GM21825 (cell line): Measurements from ENCODE around the gene CLCN5.

ENCODE experiments used
- ATAC-seq: cut with Tn5 transposase; IDR thresholded peaks from one replicate; pipeline ENCODE4 v1.9.1; 2021; ENCODE audit warnings: mild to moderate bottlenecking, moderate library complexity; ENCODE audit not compliant: unreplicated experiment

Gene CLCN5

DNA sequence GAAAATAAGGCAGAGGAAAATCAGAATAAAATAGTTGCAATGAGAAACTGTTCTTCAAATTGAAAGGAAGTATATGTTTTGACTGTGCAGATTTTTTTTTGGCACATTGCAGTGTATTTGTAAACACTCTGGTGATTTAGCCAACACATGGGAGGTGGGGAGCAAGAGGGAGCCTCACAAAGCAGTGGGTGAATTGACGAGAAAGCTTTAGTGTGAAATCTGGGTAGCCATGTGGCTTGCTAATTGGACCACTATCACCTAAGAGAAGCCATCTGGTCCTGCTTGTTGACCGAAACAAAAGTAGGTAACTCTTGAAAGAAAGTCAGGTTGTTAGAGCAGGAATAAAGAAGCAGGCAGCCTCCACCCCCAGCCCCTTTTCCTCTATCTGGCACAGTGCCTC, 10.4 kb downstream of the CLCN5 start:
- ATAC-seq = no peak

DNA sequence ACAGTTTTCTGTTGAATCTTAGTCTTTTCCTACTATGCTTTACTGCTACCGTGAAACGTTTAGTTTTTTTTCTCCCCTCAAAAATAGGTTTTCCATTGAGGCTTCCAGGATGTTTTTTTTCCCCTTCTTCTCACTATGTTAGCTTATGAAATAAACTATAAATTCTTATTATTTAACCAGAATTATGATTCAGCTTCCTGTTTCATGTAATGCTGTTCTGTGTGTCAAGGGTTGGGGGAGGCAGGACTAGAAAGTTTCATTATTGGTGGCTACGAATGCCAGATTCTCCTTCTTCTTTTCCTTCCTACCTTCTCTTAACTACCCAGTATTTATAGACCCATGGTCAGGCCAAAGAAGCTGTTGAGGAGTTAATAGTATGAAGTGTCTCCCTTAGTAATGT, 11.8 kb downstream of the CLCN5 start:
- ATAC-seq = no peak

DNA sequence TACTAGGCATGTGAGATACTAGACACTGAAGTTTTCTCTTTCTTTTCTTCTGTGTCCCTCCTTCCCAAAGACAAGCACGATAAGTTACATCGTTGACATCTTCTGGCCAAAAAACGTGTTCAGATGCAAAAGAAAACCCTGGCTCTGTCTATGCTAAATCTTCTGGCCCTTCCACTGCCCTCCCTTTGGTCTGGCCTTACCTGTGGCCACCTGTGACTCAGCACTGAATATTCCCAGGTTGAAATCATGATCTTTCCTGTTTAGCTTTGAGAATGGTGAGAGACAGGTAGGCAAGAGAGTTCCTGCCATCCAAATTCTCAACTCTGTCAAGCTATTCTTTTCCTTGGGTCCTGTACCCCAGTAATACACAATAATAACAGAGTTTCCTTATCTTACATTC, 12.3 kb downstream of the CLCN5 start:
- no peak for ATAC-seq

DNA sequence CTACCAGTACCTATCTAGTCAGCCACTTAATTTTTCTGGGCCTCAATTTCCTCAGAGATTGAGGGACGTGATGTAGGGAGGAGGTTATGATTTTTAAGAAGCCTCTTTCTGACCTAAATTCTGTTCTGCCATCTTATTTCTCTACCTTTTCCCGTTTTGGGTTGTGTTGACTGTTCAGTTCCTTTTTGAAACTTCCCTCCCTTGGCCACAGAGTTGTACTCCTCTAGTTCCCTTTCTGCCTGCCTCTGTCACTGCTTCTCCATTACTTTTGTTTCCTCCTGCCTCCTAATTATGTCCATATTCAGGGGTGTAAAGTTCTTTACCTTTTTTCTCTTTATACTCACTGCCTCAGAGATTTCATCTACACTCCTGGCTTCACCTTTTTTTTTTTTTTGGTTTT, 25.4 kb downstream of the CLCN5 start:
- no peak for ATAC-seq

DNA sequence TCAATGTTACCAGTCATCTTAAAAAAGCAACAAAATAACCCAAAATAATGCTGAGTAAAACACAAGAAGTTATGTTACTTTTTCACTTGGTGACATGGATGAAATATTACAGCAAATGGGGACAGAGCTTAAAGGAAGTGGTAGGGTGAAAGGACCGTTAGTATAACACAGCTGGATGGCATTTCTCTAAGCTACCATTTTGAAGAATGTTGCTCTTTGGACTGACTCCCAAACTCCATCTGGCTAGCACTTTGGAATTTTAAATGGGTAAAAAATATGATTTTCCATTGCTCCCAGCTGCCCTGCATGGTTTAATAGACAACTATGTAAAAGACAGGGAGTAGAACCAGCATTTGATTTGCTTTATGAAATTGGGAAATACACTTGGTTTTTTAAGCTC, 27.6 kb downstream of the CLCN5 start:
- no peak for ATAC-seq

DNA sequence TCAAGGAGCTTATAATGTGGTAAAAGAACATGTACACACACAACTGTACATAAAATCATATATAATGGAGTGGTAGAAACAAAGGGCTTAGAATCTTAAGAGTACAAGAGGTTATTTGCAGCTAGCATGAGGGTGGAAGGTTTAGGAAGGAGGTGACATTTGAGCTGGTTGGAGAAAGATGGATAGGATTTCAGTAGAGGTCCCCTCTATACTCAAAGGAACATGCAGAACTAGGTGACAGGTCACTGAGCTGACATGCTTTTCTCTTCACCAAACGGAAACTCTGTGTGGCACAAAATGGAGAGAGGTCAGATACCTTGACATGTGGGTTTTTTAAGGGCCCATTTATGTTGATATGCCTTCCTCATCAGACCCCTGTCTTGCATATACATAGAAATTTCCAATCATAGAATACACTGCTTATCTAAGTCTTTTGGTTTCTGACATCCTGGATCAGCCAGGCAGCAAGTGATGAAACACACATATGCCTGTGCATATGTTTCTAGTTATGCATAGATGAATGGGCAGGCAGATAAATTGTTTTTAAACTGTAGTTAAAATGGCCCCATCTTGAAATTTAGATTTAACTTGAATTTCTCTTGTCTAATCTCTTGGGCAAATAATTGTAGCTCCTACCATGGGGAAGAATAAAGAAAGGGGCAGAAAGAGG, 29.3 kb downstream of the CLCN5 start:
- ATAC-seq = no peak

DNA sequence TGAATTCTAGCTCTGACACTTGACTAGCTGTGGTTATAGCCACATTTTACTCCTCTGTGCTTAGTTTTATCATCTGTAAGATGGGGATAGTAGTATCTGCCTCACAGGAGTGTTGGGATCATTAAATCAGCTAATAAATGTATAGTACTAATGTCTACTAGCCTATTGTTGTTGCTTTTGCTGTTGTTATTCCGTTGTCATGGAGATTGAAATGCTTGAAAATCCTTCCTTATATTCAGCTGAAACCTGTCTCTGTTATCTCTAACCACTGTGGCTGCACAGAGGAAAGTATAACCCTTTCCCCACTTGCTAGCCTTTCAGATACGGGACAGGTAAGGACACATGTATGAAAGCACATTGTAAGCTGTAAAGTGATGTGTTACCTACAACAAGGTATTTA, 33.9 kb downstream of the CLCN5 start:
- ATAC-seq = no peak

DNA sequence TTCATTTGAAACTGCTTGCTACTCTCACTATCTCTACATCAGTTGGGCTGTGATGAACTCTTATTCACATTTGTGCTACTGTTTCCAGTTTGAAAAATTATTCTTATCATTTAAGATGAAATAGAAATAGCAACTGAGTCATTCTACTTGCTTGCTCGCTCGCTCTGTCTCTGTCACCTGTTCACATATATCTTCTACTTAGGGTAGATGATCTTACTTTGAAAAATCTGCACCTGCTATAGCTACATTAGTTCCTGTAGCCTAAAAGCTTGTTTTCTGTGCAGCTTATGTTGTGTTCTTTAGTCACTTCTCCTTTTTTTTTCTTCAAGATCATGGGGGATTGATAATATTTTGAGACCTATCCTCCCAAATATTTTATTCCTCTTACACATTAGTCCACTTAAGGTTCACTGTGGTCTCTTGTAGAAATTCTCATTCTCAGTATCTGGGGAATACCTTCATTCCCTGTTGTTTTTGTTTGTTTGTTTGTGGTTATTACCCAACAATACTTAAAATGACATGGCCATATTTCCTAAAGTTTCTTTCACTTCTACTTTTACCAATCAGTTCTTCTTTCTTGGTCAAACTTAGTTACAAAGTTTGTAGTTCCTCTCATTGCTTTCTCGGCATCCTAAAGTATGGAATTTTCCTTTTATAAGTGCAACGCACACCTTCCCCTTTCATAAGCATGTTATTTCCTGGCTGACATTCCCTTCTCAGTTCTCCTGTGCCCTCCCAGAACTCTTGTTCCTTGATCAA, 36.5 kb downstream of the CLCN5 start:
- ATAC-seq = no peak

DNA sequence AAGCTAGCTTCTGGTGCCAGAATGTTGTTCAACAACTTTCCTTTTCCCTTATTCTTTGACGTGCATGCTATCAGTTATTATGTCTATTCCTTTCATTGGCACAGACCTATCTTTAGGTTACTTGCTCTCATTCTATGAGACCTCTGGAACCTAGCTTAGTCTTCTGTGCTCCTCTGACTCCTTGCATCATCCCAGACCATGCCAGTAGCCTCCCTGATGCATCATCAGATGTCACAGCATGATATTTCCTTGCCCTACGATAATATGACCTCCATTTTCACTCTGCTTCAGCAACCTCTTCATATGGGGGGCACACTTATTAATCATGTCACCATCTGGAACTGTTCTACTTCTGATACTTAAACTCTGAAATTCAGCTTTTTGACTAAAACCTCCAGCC, 37.2 kb downstream of the CLCN5 start:
- no peak for ATAC-seq

DNA sequence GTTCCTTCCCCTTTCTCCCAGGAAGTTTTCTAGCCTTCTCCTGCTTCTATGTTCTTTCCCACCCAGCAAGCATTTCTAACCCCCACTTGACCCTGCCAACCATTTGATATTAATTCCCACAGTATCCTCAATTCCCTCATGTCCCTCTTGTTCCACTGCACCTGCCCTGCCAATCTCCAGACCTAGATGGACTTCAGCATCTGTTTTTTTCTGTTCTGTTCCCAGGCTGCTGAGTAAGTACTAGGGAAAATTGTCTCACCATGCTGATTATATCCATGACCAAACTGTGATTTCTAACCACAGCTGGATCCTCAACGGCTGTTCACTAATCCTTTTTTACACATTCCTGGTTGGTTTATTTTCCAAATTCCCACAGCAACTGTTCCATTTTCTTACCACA, 37.7 kb downstream of the CLCN5 start:
- ATAC-seq = no peak

DNA sequence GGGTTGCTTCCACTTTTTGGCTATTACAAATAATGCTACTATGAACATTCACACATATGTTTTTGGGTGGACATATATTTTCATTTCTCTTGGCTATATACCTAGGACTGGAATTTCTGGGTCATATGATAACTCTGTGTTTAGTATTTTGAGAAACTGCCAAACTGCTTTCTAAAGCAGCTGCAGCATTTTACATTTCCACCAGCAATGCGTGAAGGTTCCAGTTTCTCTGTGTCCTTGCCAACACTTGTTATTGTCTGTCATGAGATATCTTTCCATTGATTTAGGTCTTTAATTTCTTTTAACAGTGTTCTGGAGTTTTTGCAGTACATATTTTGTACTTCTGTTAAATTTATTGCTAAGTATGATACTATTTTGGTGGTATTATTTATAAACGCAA, 48.3 kb downstream of the CLCN5 start:
- no peak for ATAC-seq

DNA sequence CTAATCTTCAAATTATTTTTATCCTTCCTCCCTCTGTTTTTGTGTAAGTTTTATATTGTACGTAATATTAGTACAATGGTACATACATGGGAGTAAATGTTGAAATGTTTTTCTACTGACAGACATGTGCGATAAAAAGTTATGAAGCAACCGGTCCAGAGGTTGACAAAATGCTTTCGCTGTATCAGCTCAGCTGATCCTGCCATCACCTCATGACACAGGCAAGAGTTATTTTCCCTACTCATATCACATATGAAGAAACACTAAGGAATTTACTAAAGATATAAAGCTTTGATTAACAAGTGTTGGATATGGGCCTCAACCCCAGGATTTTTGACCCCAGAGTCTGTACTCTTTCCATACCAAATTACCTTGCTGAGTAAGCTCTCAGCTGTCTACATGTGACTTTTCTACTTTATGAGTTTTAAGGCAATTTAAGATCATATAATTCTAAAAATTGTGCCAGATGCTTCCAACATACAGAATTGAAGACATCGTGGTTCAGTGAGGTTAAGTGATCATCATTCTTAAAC, 50.0 kb downstream of the CLCN5 start:
- ATAC-seq = no peak

DNA sequence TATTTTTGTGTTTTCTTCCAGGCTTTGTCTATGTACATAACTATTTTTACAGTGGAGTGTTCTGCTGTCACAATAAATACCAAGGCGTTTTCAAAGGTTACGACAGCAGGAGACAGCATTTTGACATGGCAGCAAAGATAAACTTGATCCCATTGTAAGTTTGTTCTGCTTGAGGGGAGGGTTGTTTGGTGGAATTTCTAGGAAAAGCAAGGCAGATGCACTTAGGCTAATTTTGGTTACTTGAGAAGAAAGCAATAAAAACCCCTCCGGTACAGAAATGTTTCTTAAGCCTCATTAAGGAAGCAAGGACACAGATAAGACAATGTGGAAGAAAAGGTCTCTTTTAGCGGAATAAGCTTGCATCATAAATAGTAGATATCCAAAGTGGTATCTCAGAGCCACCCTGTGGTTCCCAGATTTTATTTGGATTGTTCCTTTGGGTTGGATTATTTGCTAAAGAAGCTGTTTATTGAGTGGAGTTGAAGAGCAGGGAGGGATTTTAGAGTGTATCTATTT, 54.3 kb downstream of the CLCN5 start:
- ATAC-seq = no peak

DNA sequence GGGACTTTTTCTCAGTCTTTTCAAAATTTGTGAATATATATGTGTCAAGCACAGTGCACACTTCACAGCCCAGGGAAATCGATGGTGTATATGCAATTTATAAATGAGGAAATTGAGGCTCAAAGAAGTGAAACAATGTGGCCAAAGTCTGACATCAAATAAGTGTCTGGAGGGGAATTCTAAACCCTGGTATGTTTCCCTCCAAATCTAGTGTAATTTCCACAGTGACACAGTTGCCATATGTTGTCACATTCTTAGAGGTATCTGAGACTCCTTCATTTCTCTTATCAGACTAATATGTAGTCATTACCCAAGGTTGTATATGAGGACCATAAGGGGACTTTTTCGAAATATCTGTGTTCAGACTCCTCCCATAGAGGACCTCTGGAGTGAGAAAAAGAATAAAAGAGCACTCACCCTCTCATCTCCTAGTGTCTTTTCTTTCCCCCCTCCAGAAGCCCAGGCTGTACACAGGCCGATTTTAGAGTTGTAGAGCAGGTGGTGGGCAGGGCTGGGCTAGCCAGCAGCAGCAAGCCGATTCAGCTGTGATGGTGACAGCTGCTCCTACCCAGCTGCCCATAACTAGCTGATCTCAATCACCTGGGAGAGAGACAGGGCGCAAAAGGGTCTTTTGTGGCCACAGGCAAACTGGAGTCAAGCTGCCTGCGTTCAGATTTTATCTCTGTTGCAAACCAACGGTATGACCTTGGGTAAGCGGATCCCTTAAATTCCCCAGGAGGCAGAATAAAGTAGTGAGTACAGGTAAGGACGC, 55.1 kb downstream of the CLCN5 start:
- no peak for ATAC-seq

DNA sequence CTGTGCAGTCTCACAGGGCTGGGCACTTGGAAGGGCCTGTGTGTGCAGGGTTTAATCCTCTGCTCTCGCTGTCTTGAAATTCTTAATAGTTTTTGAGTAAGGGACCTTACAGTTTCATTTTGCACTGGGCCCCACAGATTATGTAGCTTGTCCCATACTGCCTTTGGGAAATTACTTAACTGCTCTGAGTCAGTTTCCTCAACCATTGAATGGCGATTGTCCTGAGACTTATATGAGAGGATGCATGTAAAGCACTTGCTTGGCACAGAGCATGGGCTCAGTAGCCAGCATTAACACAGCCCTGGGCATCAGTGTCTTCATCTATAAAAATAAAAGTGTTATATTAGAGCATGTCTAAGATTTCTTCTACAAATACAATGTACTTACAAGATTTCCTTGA, 55.8 kb downstream of the CLCN5 start:
- ATAC-seq = no peak

DNA sequence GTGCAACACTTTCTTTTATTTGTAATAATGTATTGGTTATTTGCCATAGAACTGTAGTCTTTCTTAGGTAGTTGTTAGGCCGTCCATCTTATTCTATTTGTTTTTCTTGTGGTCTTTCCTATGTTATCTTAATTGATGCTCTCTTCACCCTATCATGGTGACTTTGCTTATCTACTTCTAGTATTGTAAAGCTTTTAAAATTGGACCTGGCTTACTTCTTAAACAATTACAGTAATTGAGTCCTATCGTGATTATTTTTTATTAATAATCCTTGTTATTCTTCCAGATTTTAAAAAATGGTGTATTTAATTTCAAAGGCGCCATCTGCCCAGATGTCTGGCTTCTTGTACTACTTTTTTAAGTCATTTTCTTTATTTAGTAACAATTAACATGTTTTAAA, 63.7 kb downstream of the CLCN5 start:
- no peak for ATAC-seq

DNA sequence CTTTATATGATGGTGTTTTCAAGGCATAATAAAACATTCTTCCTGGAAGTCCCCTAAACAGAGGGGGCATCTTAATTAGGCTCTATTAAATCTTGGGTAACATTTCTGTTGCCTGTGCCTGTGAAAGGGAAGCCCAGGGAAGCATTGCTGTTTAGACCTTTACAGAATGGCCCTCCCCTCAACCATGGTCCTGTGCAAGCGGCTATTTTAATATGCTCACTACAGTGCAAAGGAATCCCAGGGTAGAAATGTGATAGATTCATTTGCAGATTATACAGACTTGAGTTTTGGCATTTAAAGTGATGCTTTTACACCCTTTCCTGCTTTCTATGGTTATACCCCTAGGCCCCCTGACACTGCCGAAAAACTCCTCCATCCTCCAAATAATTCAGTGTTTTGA, 65.3 kb downstream of the CLCN5 start:
- no peak for ATAC-seq

DNA sequence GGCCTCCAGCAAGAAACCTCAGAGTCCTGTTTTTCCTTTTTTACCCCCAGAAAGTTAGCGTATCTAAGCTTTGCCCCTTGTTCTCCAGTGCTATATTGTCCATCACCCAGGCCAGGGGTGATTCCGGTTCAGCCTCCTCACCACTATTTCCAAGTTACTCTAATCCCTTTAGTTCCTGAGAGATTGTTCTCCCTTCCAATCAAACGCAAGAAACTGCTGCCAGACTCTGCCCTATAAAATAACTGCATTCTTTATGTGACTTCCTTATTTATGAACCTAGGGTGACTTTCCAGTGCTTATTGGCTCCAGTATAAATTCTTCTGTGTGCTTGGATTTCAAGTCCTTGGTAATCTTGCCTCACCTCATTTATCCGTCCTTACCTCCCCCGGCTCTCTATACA, 65.7 kb downstream of the CLCN5 start:
- ATAC-seq = no peak

DNA sequence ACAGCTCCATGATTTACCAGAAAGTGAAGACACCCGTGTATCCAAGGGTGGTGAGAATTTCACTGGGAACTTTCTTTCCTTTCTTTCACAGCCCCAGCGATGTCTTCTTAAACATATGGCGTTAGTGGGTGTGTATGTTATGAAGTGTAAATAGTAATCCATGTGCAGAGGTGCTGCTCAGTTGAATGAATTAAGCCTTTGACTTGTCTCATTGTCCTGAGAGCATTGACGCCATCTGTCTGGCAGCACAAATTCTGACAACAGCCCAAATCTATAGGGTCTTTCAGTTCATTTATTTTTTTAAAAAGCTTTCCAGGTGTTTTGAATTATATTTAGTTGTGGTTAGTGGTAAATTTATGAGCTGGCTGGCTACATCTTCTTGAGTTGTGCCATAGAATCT, 69.4 kb downstream of the CLCN5 start:
- no peak for ATAC-seq

DNA sequence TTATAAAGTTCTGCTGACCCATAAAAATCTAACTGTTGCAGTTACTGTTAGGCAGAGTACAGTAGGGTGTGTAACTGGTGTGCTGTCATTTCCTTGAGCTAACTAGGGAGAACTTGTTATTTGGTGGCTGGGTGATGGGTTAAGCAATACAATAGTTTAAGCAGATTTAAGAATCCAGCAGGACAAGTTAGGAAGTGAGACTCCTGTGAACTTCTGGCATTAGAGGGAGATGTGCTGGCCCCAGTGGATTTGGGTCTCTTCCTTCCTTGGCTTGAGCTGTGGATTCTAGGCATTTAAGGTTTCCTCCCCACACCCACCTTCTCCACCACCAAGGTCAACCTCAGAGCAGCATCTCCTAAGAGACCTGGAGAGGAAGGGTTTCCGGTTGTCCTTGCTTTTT, 70.5 kb downstream of the CLCN5 start:
- no peak for ATAC-seq

DNA sequence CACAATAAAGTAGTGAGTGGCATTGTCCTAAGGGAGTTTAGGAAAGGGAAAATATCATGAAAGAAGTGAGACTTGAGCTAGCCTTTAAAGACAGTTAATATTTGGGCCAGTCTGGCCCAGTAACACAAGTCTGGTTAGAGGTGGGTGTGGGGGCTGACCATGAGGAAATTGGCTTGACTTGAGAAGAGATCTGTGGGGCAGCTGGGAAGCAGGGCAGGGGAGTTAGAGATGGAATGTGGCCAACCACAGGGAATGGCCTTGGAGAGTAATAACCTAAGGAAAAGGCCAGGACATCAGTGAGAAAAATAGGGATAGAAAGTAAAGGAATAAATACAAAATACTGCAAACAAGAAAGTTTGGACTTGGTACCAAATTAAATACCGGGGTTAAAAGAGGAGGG, 71.3 kb downstream of the CLCN5 start:
- ATAC-seq = no peak
